Skeletal muscle tissue (tissue), 4 donors: ENCODE measurements around the gene ARHGEF33. TPM values are rescaled to one million over a fixed set of nuclear protein-coding genes. Genes with fewer than 3 reads are reported as not detected.

Experiments used
- H3K27ac ChIP-seq: one replicate; pipeline ENCODE4 v1.7.0; 2013; ENCODE audit warnings: mild to moderate bottlenecking, low read depth, low read length, inconsistent platforms
- H3K27me3 ChIP-seq, 3 donors: one replicate each; pipeline ENCODE4 v1.7.0; 2013; ENCODE audit warnings: low read length in 3 of 3; ENCODE audit not compliant: control insufficient read depth in 3 of 3, insufficient read depth in 3 of 3
- H3K36me3 ChIP-seq, 3 donors: one replicate each; pipeline ENCODE4 v1.7.0; 2013; ENCODE audit warnings: low read length in 3 of 3; ENCODE audit not compliant: control insufficient read depth in 3 of 3, insufficient read depth in 3 of 3
- H3K4me1 ChIP-seq, 3 donors: one replicate each; pipeline ENCODE4 v1.7.0; 2013; ENCODE audit warnings: low read length in 3 of 3, mild to moderate bottlenecking in 3 of 3; ENCODE audit not compliant: control insufficient read depth in 3 of 3, insufficient read depth in 3 of 3
- H3K4me3 ChIP-seq, 3 donors: one replicate each; pipeline ENCODE4 v1.7.0; 2013; ENCODE audit warnings: low read length in 3 of 3
- H3K9ac ChIP-seq, 3 donors: one replicate each; pipeline ENCODE4 v1.7.0; 2013; ENCODE audit warnings: low read length in 3 of 3, mild to moderate bottlenecking in 3 of 3, moderate library complexity in 2 of 3, low read depth in 1 of 3
- H3K9me3 ChIP-seq, 3 donors: one replicate each; pipeline ENCODE4 v1.7.0; 2013; ENCODE audit warnings: low read length in 3 of 3; ENCODE audit not compliant: control insufficient read depth in 3 of 3
- total RNA-seq: library from RNA; depleted of rRNA; stranded (reverse); fragments of >200 nt; gene quantifications from one replicate; pipeline ENCODE4 v1.2.3, GENCODE V29; 2014
- donor health status: Osteomylitis.

The ARHGEF33 gene
- under 0.01 TPM for total RNA-seq

- Histone ChIP-seq H3K9me3 (no peaks in the 10 kb centered on the region), H3K4me3 (no peak within 1 kb of the TSS), H3K27ac (no peak within 1 kb of the TSS), H3K9ac (no peak within 1 kb of the TSS), H3K4me1 (peaks cover 0 to 6% (median 2%) of the 10 kb centered on the region in 3 donors), H3K36me3 (no peaks in the 10 kb centered on the region), H3K27me3 (no peaks in the 10 kb centered on the region)
These were observed at the start of gene ARHGEF33 for GRCh38 chr2:38889575-38889974. TSS of gene ARHGEF33 (plus strand) at chr2:38889875. CDS start at chr2:38919448, 29,573 bp downstream.

GRCh38 chr2:38850045-38850444 lies 39.6 kb upstream of the ARHGEF33 start:
- no peaks in the 10 kb centered on the region for H3K9me3 ChIP-seq
- no peaks in the 10 kb centered on the region for H3K27me3 ChIP-seq
- no peaks in the 10 kb centered on the region for H3K4me1 ChIP-seq
- H3K9ac ChIP-seq = no peak overlapping the region
- peaks cover 13 to 22% (median 17%) of the 10 kb centered on the region in 3 donors for H3K36me3 ChIP-seq
- no peak overlapping the region for H3K27ac ChIP-seq
- no peak overlapping the region for H3K4me3 ChIP-seq

GRCh38 chr2:38856165-38856564 lies 33.5 kb upstream of the ARHGEF33 start:
- peaks cover 17 to 48% (median 41%) of the 10 kb centered on the region in 3 donors for H3K36me3 ChIP-seq
- no peaks in the 10 kb centered on the region for H3K9me3 ChIP-seq
- H3K4me3 ChIP-seq = no peak overlapping the region
- H3K27me3 ChIP-seq = no peaks in the 10 kb centered on the region
- H3K4me1 ChIP-seq = no peaks in the 10 kb centered on the region
- H3K9ac ChIP-seq = no peak overlapping the region
- no peak overlapping the region for H3K27ac ChIP-seq

- Histone ChIP-seq H3K27me3 (no peaks in the 10 kb centered on the region), H3K27ac (no peak overlapping the region), H3K9ac (no peak overlapping the region), H3K4me3 (no peak overlapping the region), H3K9me3 (no peaks in the 10 kb centered on the region), H3K4me1 (no peaks in the 10 kb centered on the region), H3K36me3 (peaks cover 17 to 43% (median 42%) of the 10 kb centered on the region in 3 donors)
These were observed 27.2 kb upstream of the ARHGEF33 start for GRCh38 chr2:38862476-38862875.

GRCh38 chr2:38863061-38863695 lies 26.5 kb upstream of the ARHGEF33 start:
- H3K27ac ChIP-seq = no peak overlapping the region
- H3K27me3 ChIP-seq = no peaks in the 10 kb centered on the region
- H3K9me3 ChIP-seq = no peaks in the 10 kb centered on the region
- H3K4me1 ChIP-seq = no peaks in the 10 kb centered on the region
- H3K4me3 ChIP-seq = no peak overlapping the region
- no peak overlapping the region for H3K9ac ChIP-seq
- H3K36me3 ChIP-seq = peaks cover 17 to 45% (median 38%) of the 10 kb centered on the region in 3 donors

- H3K36me3 ChIP-seq = peaks cover 5 to 26% (median 15%) of the 10 kb centered on the region in 3 donors
- no peak overlapping the region for H3K9ac ChIP-seq
- no peak overlapping the region for H3K27ac ChIP-seq
- no peaks in the 10 kb centered on the region for H3K4me1 ChIP-seq
- H3K27me3 ChIP-seq = no peaks in the 10 kb centered on the region
- no peak overlapping the region for H3K4me3 ChIP-seq
- no peaks in the 10 kb centered on the region for H3K9me3 ChIP-seq
These were observed 22.8 kb upstream of the ARHGEF33 start for GRCh38 chr2:38866773-38867443.

- peaks cover 0 to 13% (median under 1%) of the 10 kb centered on the region in 3 donors for H3K36me3 ChIP-seq
- H3K27ac ChIP-seq = no peak overlapping the region
- peaks cover 10 to 16% (median 11%) of the 10 kb centered on the region in 3 donors for H3K4me1 ChIP-seq
- H3K4me3 ChIP-seq = no peak overlapping the region
- no peak overlapping the region for H3K9ac ChIP-seq
- no peaks in the 10 kb centered on the region for H3K27me3 ChIP-seq
- H3K9me3 ChIP-seq = no peaks in the 10 kb centered on the region
These were observed 18.2 kb upstream of the ARHGEF33 start for GRCh38 chr2:38871432-38871831.

- H3K4me1 ChIP-seq = peaks cover 12 to 20% (median 13%) of the 10 kb centered on the region in 3 donors
- H3K27me3 ChIP-seq = no peaks in the 10 kb centered on the region
- no peaks in the 10 kb centered on the region for H3K9me3 ChIP-seq
- no peak overlapping the region for H3K9ac ChIP-seq
- H3K27ac ChIP-seq = no peak overlapping the region
- H3K4me3 ChIP-seq = no peak overlapping the region
- H3K36me3 ChIP-seq = no peaks in the 10 kb centered on the region
These were observed 15.9 kb upstream of the ARHGEF33 start for GRCh38 chr2:38873763-38874162.

- H3K27me3 ChIP-seq = no peaks in the 10 kb centered on the region
- H3K9ac ChIP-seq = peak overlapping the region; percentile 86 to 94 (median 91)
- peaks cover 12 to 20% (median 13%) of the 10 kb centered on the region in 3 donors for H3K4me1 ChIP-seq
- peak overlapping the region; percentile 9 for H3K27ac ChIP-seq
- H3K4me3 ChIP-seq = peak overlapping the region; percentile 98 to 100 (median 98)
- H3K36me3 ChIP-seq = no peaks in the 10 kb centered on the region
- H3K9me3 ChIP-seq = no peaks in the 10 kb centered on the region
These were observed 14.5 kb upstream of the ARHGEF33 start for GRCh38 chr2:38875227-38875575.
